Loucy (cell line): ENCODE measurements around the gene MRPL50.

ENCODE experiments used
- H2AFZ ChIP-seq: fragments of 200-600 bp; sonication (generic); 2 replicates; pipeline ENCODE4 v1.6.0; 2016; ENCODE audit warnings: antibody characterized with exemption, mild to moderate bottlenecking, low read length, moderate library complexity
- H3F3A ChIP-seq: fragments of 200-600 bp; 2 replicates; pipeline ENCODE4 v1.6.0; 2016; ENCODE audit warnings: antibody characterized with exemption, low read depth, mild to moderate bottlenecking
- H3K27me3 ChIP-seq: fragments of 200-600 bp; sonication (generic); 2 replicates; pipeline ENCODE4 v1.6.1; 2014; ENCODE audit warnings: low read length, mild to moderate bottlenecking; ENCODE audit not compliant: insufficient read depth, poor library complexity, severe bottlenecking
- H3K36me3 ChIP-seq: fragments of 200-600 bp; sonication (generic); 2 replicates; pipeline ENCODE4 v1.6.1; 2016; ENCODE audit warnings: low read length; ENCODE audit not compliant: insufficient read depth
- H3K4me1 ChIP-seq: fragments of 200-600 bp; sonication (generic); 2 replicates; pipeline ENCODE4 v1.5.1; 2014; ENCODE audit warnings: low read length, mild to moderate bottlenecking; ENCODE audit not compliant: insufficient read depth, poor library complexity, severe bottlenecking
- H3K4me2 ChIP-seq: fragments of 200-600 bp; sonication (generic); 2 replicates; pipeline ENCODE4 v1.6.0; 2014; ENCODE audit warnings: antibody characterized with exemption, low read length, low read depth, mild to moderate bottlenecking; ENCODE audit not compliant: poor library complexity, severe bottlenecking
- H3K4me3 ChIP-seq: fragments of 200-600 bp; sonication (generic); 2 replicates; pipeline ENCODE4 v1.5.1; 2014; ENCODE audit warnings: low read length, mild to moderate bottlenecking, mixed read lengths; ENCODE audit not compliant: poor library complexity, severe bottlenecking
- H3K79me2 ChIP-seq: fragments of 200-600 bp; sonication (generic); 2 replicates; pipeline ENCODE4 v1.6.1; 2014; ENCODE audit warnings: low read length; ENCODE audit not compliant: insufficient read depth
- H3K9ac ChIP-seq: fragments of 200-600 bp; sonication (generic); 2 replicates; pipeline ENCODE4 v1.6.0; 2014; ENCODE audit warnings: mild to moderate bottlenecking, low read depth, low read length, moderate library complexity; ENCODE audit not compliant: poor library complexity, severe bottlenecking
- H3K9me2 ChIP-seq: fragments of 200-600 bp; sonication (generic); replicated peaks from 2 replicates; pipeline ENCODE4 v1.6.1; 2016; ENCODE audit warnings: low read depth, low read length, mixed read lengths
- H3K9me3 ChIP-seq: fragments of 200-600 bp; sonication (generic); 2 replicates; pipeline ENCODE4 v1.6.1; 2014; ENCODE audit warnings: mild to moderate bottlenecking, antibody characterized with exemption, low read length, low read depth; ENCODE audit not compliant: insufficient read depth
- H4K20me1 ChIP-seq: fragments of 200-600 bp; sonication (generic); 2 replicates; pipeline ENCODE4 v1.6.0; 2014; ENCODE audit warnings: antibody characterized with exemption, low read length, mild to moderate bottlenecking; ENCODE audit not compliant: insufficient read depth, poor library complexity, severe bottlenecking
- EZH2phosphoT487 ChIP-seq: fragments of 200-600 bp; IDR thresholded peaks from 2 replicates; pipeline ENCODE4 v1.6.1; 2018; ENCODE audit warnings: antibody characterized with exemption, mild to moderate bottlenecking, moderate library complexity, borderline replicate concordance
- TF ChIP-seq, protein P1 (sequence below): fragments of 200-600 bp; sonication (generic); conservative IDR thresholded peaks from 2 replicates; pipeline ENCODE4 v1.5.1; 2014; ENCODE audit warnings: mild to moderate bottlenecking, antibody characterized with exemption, low read length

MRPL50 gene

DNA sequence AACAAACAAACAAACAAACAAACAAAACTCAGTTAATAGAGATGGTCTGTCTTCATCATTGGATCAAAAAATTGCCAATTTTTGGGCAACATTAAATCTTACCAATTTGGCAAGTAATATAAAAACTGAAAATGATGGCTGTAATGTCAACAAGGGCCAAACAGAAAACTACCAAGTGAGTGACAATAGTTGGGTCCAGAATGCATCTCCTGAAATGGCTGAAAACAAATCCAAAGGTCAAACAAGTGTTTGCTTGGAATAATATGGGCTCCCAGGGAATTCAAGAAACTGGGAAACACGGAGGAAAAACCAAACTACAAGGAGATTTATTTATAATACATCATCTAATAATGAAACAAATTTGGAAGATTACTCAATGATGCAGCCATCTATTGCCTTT is 38.7 kb downstream of the MRPL50 start:
- Histone ChIP-seq H4K20me1 (no peaks in the 10 kb centered on the region), H3K79me2 (no peaks in the 10 kb centered on the region), H3K27me3 (no peaks in the 10 kb centered on the region), H3K9me3 (no peaks in the 10 kb centered on the region), H3F3A (no peaks in the 10 kb centered on the region), H3K4me1 (no peaks in the 10 kb centered on the region), H2AFZ (no peak overlapping the region), H3K4me2 (no peak overlapping the region), H3K9ac (no peak overlapping the region), H3K36me3 (no peaks in the 10 kb centered on the region), H3K4me3 (no peak overlapping the region), H3K9me2 (no peaks in the 10 kb centered on the region)
- TF ChIP-seq, protein P1, sequence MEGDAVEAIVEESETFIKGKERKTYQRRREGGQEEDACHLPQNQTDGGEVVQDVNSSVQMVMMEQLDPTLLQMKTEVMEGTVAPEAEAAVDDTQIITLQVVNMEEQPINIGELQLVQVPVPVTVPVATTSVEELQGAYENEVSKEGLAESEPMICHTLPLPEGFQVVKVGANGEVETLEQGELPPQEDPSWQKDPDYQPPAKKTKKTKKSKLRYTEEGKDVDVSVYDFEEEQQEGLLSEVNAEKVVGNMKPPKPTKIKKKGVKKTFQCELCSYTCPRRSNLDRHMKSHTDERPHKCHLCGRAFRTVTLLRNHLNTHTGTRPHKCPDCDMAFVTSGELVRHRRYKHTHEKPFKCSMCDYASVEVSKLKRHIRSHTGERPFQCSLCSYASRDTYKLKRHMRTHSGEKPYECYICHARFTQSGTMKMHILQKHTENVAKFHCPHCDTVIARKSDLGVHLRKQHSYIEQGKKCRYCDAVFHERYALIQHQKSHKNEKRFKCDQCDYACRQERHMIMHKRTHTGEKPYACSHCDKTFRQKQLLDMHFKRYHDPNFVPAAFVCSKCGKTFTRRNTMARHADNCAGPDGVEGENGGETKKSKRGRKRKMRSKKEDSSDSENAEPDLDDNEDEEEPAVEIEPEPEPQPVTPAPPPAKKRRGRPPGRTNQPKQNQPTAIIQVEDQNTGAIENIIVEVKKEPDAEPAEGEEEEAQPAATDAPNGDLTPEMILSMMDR: no peak
- TF ChIP-seq EZH2phosphoT487: no peak

DNA sequence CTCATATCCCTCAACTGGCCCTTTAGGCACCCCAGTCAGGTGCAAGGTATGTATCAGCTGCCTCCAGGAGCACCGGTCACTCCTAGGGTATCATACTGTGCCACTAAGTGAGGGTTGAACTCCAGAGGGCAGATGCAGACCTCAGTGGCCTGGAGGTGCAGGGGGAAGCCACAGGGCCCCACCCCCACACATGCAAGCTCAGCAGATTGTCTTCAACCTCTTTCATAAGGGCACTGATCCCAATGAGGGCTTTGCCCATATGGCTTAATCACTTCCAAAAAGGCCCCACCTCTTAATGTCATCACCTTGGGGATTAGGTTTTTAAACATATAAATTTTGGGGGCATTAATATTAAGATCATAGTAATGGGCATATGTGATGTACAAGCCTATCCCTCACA is 41.8 kb downstream of the MRPL50 start:
- Histone ChIP-seq H3K9me2 (no peaks in the 10 kb centered on the region), H3K4me1 (no peaks in the 10 kb centered on the region), H3K27me3 (no peaks in the 10 kb centered on the region), H4K20me1 (no peaks in the 10 kb centered on the region), H3K4me2 (no peak overlapping the region), H3K36me3 (no peaks in the 10 kb centered on the region), H3K4me3 (no peak overlapping the region), H2AFZ (no peak overlapping the region), H3K79me2 (no peaks in the 10 kb centered on the region), H3K9me3 (no peaks in the 10 kb centered on the region), H3F3A (no peaks in the 10 kb centered on the region), H3K9ac (no peak overlapping the region)
- TF ChIP-seq, protein P1: no peak
- no peak for TF ChIP-seq EZH2phosphoT487

DNA sequence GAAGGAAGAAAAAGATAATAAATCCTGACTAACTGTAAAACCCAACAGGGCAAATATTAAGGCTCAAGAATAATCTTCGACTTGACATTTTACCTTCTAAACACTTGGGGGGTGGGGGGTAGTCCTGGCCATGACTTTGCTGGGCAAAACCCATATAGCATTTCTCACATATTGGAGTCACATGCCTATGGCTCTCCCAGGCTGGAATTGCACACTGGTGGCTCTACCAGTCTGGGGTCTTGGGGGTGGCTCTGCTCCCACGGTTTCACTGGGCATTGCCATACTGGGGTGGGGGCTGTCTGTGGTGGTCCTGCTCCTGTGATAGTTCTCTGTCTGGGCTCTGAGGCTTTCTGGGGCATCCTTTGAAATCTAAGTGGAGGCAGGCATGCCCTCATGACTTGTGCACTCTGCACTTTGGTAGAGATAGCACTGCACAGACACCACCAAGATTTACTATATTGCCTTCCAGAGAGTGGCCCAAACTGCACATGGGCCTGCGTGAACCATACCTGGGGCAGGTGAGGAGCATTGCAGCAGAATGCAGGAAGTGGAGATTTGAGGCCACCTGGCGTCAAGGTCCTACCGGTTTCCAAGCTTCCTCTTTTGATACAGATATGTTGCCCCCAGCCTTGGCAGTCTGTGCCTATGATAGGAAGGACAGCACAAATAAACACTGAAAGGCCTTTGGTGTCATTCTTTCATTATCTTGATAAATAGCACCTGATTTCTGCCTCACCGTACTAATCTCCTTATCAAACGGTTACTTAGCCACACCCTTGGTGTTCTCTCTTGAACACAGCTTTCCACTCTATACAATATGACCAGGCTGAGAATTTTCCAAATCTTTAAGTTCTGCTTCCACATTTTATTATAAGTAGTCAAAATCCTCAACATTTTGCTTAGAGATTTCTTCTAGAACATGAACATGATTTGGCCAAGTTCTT is 43.4 kb downstream of the MRPL50 start:
- Histone ChIP-seq H3K27me3 (no peaks in the 10 kb centered on the region), H3K4me3 (no peak overlapping the region), H3F3A (no peaks in the 10 kb centered on the region), H3K9ac (no peak overlapping the region), H3K9me3 (no peaks in the 10 kb centered on the region), H4K20me1 (no peaks in the 10 kb centered on the region), H3K4me2 (no peak overlapping the region), H2AFZ (no peak overlapping the region), H3K4me1 (no peaks in the 10 kb centered on the region), H3K79me2 (no peaks in the 10 kb centered on the region), H3K36me3 (no peaks in the 10 kb centered on the region), H3K9me2 (no peaks in the 10 kb centered on the region)
- TF ChIP-seq, protein P1: no peak
- no peak for TF ChIP-seq EZH2phosphoT487
